NK-92 (cell line): ENCODE measurements around the gene SLC22A4.

ENCODE experiments used
- DNase-seq: peaks from one replicate; lab custom pipeline; 2025; ENCODE audit not compliant: unreplicated experiment; lab: John Stamatoyannopoulos, UW

SLC22A4 gene

GRCh38 chr5:132371603-132371994 is 77.4 kb downstream of the SLC22A4 start:
- no peak for DNase-seq

- no peak for DNase-seq
Observed at GRCh38 chr5:132372127-132372526, 77.9 kb downstream of the SLC22A4 start.

- no peak for DNase-seq
Observed at GRCh38 chr5:132372542-132372941, 78.3 kb downstream of the SLC22A4 start.

- no peak for DNase-seq
Observed at GRCh38 chr5:132375957-132376356, 81.8 kb downstream of the SLC22A4 start.

GRCh38 chr5:132376694-132377641 is 82.8 kb downstream of the SLC22A4 start:
- DNase-seq = no peak

GRCh38 chr5:132377738-132378137 is 83.5 kb downstream of the SLC22A4 start:
- no peak for DNase-seq

GRCh38 chr5:132378580-132378979 is 84.4 kb downstream of the SLC22A4 start:
- no peak for DNase-seq

GRCh38 chr5:132380047-132380446 is 85.9 kb downstream of the SLC22A4 start:
- no peak for DNase-seq

- DNase-seq = no peak
Observed at GRCh38 chr5:132380741-132381140, 86.5 kb downstream of the SLC22A4 start.

- no peak for DNase-seq
Observed at GRCh38 chr5:132381614-132382013, 87.4 kb downstream of the SLC22A4 start.

GRCh38 chr5:132383261-132383660 is 89.1 kb downstream of the SLC22A4 start:
- no peak for DNase-seq

- no peak for DNase-seq
Observed at GRCh38 chr5:132383984-132384383, 89.8 kb downstream of the SLC22A4 start.

- DNase-seq = no peak
Observed at GRCh38 chr5:132384506-132385050, 90.4 kb downstream of the SLC22A4 start.

- DNase-seq = no peak
Observed at GRCh38 chr5:132385326-132386105, 91.3 kb downstream of the SLC22A4 start.

GRCh38 chr5:132386644-132387286 is 92.6 kb downstream of the SLC22A4 start:
- DNase-seq = no peak

GRCh38 chr5:132387640-132388117 is 93.5 kb downstream of the SLC22A4 start:
- DNase-seq = no peak

- no peak for DNase-seq
Observed at GRCh38 chr5:132388244-132389050, 94.3 kb downstream of the SLC22A4 start.

GRCh38 chr5:132389051-132389331 is 94.8 kb downstream of the SLC22A4 start:
- DNase-seq = no peak

GRCh38 chr5:132389585-132390286 is 95.5 kb downstream of the SLC22A4 start:
- DNase-seq = no peak

GRCh38 chr5:132391247-132391646 is 97.1 kb downstream of the SLC22A4 start:
- DNase-seq = no peak
